Esophagus muscularis mucosa (tissue), 4 donors: ENCODE measurements around the gene ARFRP1.
A peak's percentile ranks its signal among the peaks of the same experiment; 100 is the strongest.

ENCODE experiments used
- CTCF ChIP-seq, 3 experiments: fragments of 200-600 bp in 2 of 3; fragments of 450-650 bp in 1 of 3; sonication (generic) in 2 of 3; IDR thresholded peaks; one replicate each; pipeline ENCODE4 v1.5.1; 2017 to 2019; ENCODE audit warnings: antibody characterized with exemption in 3 of 3, mild to moderate bottlenecking in 2 of 3, moderate library complexity in 1 of 3
- EP300 ChIP-seq: sonication (generic); formaldehyde crosslinking; IDR thresholded peaks from one replicate; pipeline ENCODE4 v1.6.1; 2017; ENCODE audit warnings: antibody characterized with exemption
- POLR2A ChIP-seq: fragments of 450-650 bp; IDR thresholded peaks from one replicate; pipeline ENCODE4 v1.6.1; 2017; ENCODE audit warnings: antibody characterized with exemption, moderate library complexity, mild to moderate bottlenecking, low read depth
- POLR2AphosphoS5 ChIP-seq, 2 donors: sonication (generic); formaldehyde crosslinking; IDR thresholded peaks; one replicate each; pipeline ENCODE4 v1.6.1; 2017; ENCODE audit warnings: antibody characterized with exemption in 2 of 2

DNA sequence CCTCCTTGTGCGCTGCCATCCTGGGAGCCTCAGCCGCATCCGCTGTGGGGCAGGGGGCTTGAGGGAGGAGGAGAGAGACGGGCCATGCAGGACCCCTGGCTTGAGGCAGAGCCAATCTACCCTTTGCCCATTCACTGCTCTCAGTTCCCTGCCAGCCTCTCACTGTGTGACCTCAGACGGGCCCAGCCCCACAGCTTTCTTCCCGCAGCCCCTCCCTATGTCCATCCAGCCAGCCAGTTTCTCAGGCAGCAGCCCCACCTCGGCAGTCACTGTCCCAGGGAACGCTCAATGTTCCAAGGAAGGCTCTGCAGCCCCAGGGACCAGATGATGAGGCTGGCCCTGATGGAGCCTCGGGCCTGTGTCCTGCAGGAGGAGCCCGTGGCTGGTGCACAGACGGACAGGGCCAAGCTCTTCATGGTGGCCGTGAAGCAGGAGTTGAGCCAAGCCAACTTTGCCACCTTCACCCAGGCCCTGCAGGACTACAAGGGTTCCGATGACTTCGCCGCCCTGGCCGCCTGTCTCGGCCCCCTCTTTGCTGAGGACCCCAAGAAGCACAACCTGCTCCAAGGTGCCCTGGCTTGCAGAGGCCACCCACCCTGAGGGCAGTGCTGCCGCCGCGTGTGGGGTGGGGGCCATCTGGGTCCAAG, 15.2 kb downstream of the ARFRP1 start:
- TF ChIP-seq CTCF (IDR thresholded peaks at IDR 0.05) (no peak), POLR2A (no peak), POLR2AphosphoS5 (IDR thresholded peaks at IDR 0.05) (peak in 1 of 2 donors; percentile 3), EP300 (no peak)
